Measurements from ENCODE around the gene FGF2.
"Not testable (repeated sequence)": the region's sequence is repeated elsewhere in the genome, so short reads cannot be mapped to it uniquely, and the experiment has no call there.

FGF2 gene

DNA sequence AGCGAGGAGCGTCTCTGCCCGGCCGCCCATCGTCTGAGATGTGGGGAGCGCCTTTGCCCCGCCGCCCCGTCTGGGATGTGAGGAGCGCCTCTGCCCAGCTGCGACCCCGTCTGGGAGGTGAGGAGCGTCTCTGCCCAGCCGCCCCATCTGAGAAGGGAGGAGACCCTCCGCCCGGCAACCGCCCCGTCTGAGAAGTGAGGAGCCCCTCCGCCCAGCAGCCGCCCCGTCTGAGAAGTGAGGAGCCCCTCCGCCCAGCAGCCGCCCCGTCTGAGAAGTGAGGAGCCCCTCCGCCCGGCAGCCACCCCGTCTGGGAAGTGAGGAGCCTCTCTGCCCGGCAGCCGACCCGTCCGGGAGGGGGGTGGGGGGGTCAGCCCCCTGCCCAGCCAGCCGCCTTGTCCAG, 14.8 kb upstream of the FGF2 start:
- DNase-seq (ENCODE audit: insufficient read length, low spot score); FAIRE-seq: not testable (repeated sequence)

DNA sequence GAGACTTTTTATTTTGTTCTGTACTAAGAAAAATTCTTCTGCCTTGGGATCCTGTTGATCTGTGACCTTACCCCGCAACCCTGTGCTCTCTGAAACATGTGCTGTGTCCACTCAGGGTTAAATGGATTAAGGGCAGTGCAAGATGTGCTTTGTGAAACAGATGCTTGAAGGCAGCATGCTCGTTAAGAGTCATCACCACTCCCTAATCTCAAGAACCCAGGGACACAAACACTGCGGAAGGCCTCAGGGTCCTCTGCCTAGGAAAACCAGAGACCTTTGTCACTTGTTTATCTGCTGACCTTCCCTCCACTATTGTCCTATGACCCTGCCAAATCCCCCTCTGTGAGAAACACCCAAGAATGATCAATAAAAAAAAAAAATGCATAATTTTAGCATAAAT, 13.8 kb upstream of the FGF2 start:
- DNase-seq (ENCODE audit: insufficient read length, low spot score); FAIRE-seq: not testable (repeated sequence)

DNA sequence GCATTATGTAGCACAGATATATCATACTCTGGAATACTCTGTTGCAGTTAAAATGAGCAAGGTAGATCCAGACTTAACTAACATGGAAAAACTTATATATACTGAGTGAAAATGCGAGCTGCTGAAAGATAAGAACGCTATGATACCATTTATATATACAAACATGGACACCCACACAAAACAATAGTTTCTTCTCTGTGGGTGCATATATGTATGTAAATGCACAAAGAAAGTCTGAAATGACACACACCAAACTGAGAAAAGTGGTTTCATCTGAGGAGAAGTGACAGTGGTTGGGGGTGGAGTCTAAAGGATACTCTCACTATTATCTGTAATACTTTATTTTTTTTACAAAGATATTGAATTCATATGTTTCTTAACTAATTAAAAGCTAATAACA, 12.2 kb upstream of the FGF2 start:
- DNase-seq (ENCODE audit: insufficient read length, low spot score) (no peak), FAIRE-seq (no peak)

DNA sequence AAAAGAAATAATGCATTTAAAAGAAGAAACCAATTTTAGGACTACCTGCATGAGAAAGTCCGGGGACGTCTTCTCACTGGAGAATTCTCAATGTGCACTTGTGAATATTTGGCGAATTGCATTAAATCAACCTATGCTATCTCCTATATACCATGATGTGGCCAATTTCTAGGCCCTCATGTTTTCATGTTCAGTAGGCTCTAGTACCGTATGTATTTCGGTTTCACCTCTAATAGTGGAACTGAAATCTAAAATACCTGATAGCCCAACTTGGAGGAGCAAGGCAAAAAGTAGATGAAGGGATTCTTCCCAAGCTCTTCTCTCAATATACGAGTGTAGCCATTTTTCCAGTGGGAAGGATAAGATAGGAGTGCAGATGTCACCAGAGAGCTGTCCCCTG, 11.4 kb upstream of the FGF2 start:
- DNase-seq (ENCODE audit: insufficient read length, low spot score) = no peak
- peak; percentile 66 for FAIRE-seq

DNA sequence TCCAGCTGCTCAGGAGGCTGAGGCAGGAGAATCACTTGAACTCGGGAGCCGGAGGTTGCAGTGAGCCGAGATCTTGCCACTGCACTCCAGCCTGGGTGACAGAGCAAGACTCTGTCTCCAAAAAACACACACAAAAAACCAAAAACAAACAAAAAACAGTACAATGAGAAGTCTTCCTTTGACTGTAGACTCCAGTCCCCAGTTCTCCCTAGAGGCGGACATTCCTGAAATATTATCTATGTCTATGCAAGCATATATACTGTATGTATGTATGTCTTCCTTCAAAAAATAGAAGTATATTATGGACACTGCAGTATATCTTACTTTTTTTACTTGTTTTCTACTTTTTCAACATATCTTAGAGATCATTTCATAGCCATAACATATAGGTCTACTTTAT, 10.2 kb upstream of the FGF2 start:
- DNase-seq (ENCODE audit: insufficient read length, low spot score) (no peak), FAIRE-seq (no peak)

DNA sequence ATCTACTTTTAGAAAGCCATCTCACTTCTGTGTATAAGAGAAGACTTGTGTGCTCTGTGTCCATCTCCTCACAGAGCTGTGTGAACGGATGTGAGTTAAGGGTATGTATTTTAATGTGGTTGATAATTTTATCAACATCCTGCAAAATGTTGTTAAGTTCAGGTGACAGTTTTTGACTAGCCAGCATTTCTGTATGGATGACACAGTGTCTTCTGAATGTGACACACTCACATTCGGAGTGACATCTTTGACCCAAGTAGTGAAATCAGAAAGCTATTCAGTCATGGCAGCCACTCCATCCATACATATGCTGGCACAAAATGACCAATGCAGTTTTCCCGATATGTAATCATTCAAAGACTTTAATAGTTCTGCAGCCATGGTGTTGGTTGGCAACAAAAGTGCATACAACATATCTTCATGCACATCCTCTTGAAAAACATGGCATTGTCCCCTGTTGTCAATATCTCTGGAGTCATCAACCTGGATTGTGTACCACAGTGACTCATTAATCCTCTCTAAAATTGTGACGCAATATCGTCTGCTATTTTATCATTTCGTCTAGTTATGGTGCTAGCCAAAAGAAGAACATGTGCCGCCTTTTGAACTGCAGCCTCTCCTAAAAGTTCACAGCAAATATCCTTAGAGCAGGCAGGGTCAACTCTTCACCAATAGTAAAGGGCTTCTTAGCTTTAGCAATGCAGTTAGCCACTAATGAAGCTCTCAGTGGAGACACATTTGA, 6.8 kb upstream of the FGF2 start:
- no peak for FAIRE-seq
- DNase-seq (ENCODE audit: insufficient read length, low spot score) = no peak

DNA sequence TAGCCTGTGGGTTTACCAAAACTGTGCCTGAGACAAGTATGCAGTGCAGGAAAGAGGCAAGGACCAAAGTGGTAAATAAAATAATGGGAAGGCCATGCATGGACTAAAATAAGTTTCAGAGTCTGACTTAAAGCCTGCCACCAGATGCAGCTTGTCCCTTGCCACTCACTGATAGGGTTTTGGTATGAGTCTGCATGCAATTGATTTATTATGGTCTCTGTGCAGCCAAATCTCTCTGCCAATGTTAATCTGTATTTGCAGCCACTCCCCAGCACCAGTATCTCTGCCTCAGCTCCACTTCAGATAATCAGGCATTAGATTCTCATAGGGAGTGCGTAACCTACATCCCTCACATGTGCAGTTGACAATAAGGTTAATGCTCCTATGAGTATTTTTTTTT, 5.5 kb upstream of the FGF2 start:
- FAIRE-seq = no peak

DNA sequence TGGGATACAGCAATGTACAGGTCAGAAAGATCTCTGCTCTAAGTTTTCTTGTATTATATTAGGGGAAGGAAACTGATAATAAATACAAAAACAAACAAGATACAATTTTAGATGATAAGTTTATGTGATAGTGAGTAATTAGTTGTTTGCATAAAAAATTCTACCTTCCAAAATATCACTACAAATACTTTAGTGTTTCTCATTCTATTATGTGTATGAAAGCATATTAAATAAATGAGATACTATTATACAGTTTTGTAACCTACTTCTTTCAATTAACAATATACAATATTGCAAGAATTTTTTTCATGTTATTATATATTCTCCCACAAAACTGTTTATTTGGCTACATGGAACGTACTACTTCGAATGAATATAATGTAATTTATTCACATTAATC, 4.2 kb upstream of the FGF2 start:
- FAIRE-seq = no peak
- DNase-seq (ENCODE audit: insufficient read length, low spot score) = no peak

More for the DNA sequence above, 5.5 kb upstream of the FGF2 start:
- DNase-seq (ENCODE audit: insufficient read length, low spot score) = no peak

DNA sequence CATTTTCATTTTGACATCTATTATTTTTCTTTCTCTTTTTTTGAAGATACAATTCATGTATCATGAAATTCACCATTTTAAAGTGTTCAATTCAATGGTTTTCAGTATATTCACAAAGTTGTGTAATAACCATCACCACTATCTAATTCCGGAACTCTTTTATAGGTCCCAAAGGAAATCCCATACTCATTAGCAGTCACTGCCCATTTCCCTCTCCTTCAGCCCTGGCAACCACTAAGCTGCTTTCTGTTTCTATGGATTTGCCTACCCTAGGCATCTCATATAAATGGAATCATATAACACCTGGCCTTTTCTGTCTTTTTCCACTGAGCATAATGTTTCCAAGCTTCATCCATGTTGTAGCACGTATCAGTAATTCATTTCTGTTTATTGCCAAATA, 3.2 kb upstream of the FGF2 start:
- DNase-seq (ENCODE audit: insufficient read length, low spot score) (no peak), FAIRE-seq (no peak)

DNA sequence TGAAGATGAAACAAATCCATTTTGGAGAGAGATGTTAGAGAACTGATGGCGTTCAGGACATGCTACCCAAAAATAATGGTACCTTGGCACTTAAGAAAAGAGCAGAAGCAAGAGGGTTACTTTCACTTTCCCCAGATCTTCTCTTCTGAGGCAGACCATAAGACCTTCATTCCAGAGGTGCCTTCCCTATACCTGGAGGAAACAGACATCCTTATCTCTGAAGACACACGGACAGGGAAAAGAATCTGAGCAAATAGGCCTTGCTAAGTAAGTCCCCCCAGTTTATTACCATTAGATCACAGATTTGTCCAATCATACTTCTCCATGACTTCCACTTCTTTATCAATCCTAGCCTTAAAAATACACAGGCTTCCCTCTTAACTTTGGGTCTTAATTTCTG, 2.0 kb upstream of the FGF2 start:
- DNase-seq (ENCODE audit: insufficient read length, low spot score) = no peak
- FAIRE-seq = no peak

DNA sequence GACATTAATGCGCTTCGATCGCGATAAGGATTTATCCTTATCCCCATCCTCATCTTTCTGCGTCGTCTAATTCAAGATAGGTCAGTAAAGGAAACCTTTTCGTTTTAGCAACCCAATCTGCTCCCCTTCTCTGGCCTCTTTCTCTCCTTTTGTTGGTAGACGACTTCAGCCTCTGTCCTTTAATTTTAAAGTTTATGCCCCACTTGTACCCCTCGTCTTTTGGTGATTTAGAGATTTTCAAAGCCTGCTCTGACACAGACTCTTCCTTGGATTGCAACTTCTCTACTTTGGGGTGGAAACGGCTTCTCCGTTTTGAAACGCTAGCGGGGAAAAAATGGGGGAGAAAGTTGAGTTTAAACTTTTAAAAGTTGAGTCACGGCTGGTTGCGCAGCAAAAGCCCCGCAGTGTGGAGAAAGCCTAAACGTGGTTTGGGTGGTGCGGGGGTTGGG, 528 bp upstream of the FGF2 start:
- DNase-seq (ENCODE audit: insufficient read length, low spot score) = no peak
- peak; percentile 79 for FAIRE-seq

DNA sequence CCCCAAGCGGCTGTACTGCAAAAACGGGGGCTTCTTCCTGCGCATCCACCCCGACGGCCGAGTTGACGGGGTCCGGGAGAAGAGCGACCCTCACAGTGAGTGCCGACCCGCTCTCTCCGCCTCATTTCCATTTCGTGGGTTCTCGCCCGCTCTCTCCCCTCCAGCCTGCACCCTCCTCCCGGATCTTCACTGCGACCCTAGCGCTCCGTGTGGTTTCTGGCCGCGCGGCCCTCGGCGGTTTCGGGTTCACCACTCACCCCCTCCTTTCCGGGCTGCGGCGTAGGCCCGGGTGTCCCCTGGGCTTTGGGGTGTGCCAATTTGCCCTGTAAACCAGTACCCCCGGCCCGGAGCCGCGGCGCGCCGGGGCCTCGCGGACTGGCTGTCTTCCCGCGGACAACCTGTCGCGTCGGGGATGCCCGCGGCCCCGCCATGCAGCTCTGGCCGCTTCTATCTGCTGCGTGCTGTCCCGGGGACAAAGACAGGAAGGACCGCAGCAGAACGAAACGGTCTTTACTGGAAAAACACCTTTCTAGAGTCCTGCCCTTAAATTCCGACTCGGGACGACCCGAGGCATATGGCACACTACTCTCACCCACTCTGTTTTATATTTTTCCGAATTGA, 737 bp downstream of the FGF2 start:
- FAIRE-seq = no peak
- peak; percentile 89 for DNase-seq (ENCODE audit: insufficient read length, low spot score)

DNA sequence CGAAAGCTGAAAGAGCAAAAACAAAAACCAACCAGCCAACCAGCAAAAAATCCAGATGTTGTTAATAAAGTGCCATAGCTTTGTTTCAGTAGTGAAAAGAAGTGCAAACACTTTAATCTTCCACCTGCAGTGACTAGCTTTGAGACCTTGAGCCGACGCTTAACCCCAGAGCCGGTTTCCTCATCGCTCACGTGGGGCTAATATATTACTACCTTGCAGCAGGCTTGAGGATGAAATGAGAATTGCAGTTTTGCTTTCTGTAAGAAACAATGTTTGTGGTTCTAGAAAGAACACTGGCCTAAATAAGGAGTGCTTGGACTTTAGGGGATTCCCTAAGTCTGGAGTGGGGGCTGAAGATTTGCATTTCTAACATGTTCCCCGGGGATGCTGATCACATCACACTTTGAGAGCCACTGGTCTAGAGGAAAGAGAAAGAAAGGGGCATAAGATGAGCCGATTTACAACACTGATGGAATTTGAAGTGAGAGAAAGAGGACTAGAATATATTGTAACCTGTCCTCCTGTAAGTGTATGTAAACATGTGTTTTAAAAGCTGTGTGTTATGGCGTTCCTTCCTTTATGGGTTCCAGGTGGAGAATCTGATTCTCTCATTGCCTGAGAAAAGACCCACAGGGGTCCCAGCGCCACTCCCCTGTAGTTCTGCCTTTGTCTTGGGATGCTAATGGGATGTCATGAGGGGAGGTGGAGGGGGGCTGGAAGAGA, 1.4 kb downstream of the FGF2 start:
- DNase-seq (ENCODE audit: insufficient read length, low spot score) (peak; percentile 73), FAIRE-seq (peak; percentile 99)

DNA sequence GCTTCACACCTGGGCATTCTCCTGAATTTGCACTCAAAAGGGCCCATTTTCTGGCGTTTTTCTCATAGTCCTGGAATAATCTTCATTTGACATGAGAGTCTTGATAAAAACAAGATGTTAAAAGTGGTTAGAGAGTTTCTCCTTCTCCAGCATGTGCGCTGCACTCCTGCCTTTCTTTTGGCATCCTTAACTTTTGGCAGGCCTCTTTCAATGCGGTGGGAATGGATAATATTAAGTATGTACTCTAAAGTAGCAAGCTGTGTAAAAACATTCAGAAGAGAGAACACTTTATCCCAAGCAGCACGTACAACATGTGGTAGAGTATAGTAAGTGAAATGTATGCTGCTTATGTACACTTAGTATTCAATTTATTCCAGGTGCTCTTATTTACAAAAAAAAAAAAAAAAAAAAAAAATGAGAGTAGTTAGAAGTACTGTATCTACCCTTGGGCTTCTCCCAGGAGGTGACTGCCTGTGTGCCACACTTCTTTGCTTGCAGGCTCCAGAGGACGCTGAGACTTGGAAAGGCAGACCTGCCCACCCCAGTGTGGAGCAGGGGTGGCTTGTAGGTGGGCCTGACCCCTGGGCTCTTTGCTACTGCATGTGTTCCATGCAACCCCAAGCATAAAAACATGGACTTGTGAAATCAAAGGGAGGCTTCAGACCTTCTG, 3.9 kb downstream of the FGF2 start:
- FAIRE-seq (peak; percentile 18), DNase-seq (ENCODE audit: insufficient read length, low spot score) (no peak)

DNA sequence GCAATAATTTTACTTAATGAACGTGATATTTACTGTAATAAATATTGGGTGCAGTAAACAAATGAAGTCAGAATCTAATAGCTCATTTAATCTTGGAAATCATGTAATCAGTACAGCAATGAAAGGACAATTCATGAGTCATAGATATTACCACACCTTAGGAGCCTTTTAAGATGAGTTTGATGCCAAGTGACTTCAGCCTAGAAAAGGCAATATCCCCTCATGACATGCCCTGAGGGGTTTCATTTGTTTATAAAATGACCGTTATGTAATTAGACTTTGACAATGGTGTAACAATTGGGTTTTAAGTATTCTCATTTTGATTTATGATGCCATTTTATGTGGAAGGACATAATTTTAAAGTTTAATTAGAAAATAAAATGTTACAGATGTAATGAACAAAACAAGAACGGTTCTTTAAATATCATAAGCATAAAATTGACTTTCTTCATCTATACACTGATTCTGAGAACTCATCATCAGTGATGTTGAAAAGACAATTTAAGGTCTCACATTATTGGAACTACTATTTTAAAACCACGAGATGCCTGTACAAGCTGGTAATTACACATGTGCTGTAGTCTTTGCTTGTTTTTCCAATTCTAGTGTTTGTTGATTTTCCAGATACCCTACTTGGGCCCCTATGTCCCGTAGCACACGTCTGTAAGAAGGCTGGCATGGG, 5.0 kb downstream of the FGF2 start:
- FAIRE-seq = peak; percentile 11
- DNase-seq (ENCODE audit: insufficient read length, low spot score) = no peak

DNA sequence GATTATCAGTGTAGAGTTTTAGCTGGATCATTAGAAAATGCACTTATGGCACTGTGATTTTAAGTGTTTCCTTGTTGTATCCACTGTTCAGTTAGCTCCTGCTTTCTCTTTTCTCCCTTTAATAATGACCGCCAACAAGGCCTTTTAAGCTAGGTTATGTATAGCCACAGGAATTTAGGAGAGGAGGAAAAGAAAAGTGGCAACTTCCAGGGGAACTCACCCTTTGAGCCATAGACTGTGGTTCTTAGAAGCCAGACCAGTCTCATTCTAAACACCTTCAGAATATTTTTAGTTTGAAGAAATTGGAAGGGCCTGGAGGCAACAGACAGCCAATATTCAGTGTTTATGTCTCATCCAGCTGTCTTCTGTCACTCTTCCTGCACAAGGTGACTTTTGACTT, 6.1 kb downstream of the FGF2 start:
- FAIRE-seq (no peak), DNase-seq (ENCODE audit: insufficient read length, low spot score) (no peak)

DNA sequence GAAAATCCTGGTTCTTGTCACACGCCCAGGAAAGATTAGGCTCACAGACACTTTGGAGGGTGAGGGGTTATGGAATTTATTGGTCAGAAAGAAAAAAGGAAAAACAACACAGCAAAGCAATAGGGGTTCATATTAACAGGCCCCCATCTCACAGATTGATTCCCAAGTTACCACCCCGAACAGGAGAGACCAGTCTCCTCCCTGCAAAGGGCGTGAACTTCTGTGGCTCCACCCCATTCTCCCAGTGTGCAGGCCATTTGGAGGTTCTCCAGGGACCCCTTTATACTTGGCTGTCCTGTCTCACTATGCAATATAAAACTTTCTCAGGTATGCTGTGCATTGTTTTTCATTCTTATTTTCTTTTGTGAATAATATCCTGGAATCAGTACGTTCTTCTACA, 7.4 kb downstream of the FGF2 start:
- DNase-seq (ENCODE audit: insufficient read length, low spot score) = no peak
- no peak for FAIRE-seq

DNA sequence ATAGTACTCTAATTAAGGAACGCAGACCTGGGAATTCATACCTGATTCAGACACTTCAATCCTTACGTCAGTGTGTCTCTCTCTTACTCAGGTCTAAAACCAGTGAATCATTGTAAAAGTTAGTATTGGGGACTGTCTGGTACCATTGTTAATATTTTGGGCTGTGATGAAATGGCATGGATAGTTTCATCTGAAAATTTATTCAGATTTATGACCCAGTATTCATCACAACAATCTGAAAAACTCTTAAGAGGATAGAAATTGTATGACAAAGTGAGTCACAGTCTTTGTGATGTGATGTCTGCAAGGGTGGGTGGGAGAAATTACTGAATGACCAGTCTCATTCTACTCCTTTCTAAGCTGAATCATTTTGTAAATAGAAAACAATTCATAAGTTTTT, 10.3 kb downstream of the FGF2 start:
- FAIRE-seq (no peak), DNase-seq (ENCODE audit: insufficient read length, low spot score) (no peak)

DNA sequence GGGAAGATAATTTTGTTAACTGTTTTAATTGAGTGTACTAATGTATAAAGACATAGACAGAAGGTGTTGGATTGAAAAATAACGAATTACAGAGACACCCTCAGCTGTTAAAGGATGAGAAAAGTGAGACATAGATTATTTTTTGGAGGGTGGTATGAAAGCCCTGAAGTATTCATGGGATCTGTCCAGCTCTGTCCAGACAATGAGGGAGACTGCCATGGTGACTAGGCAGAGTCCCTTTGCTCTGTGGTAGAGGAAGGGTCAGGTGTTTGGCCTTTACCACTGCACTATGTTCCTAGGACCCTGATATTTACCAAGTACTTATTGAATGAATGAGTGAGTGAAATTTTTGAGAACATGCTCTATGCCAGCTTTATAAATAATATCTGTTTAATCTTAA, 11.4 kb downstream of the FGF2 start:
- no peak for FAIRE-seq

DNA sequence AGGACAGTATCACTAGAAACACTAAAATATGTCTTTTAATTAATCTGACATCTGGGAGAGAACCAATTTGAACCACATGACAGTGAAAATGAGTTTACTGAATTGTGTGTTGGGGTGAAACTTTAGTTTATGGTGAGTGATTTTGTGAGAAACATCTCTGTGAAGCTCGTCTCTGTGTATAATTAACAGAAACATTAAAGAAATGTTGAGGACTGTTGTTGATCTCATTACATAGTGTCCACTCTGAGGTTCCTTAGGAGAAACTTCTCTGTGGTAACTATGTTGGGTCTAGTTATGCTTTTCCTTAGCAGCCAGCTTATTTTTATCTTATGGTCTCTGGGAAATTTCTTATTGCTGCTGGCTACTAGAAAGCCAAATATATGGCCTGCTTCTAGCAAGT, 15.8 kb downstream of the FGF2 start:
- DNase-seq (ENCODE audit: insufficient read length, low spot score) (no peak), FAIRE-seq (no peak)

More for the DNA sequence above, 11.4 kb downstream of the FGF2 start:
- no peak for DNase-seq (ENCODE audit: insufficient read length, low spot score)

Data from GM19239 (cell line).